CD4-positive, alpha-beta T cell treated with Interleukin-15 for 4 hours (primary cell): ENCODE data around the gene SLC35E2B.
"Not testable (repeated sequence)": the region's sequence is repeated elsewhere in the genome, so short reads cannot be mapped to it uniquely, and the experiment has no call there.

Experiments
- DNase-seq: peaks from one replicate; pipeline ENCODE4 v3.0.0-alpha.2; 2020; ENCODE audit warnings: low spot score

The SLC35E2B gene

GRCh38 chr1:1638528-1638927 is 54.1 kb downstream of the SLC35E2B start:
- not testable (repeated sequence) for DNase-seq

GRCh38 chr1:1637479-1637875 is 55.1 kb downstream of the SLC35E2B start:
- DNase-seq = not testable (repeated sequence)

- not testable (repeated sequence) for DNase-seq
Measured at GRCh38 chr1:1636621-1637478, 55.7 kb downstream of the SLC35E2B start.

- not testable (repeated sequence) for DNase-seq
Measured at GRCh38 chr1:1634613-1635012, 58.0 kb downstream of the SLC35E2B start.

- not testable (repeated sequence) for DNase-seq
Measured at GRCh38 chr1:1633409-1633808, 59.2 kb downstream of the SLC35E2B start.

GRCh38 chr1:1631782-1632420 is 60.7 kb downstream of the SLC35E2B start, which contains the start of gene MMP23B:
TSS of gene MMP23B (plus strand) at chr1:1632173. CDS start at chr1:1632219, 46 bp downstream.
- DNase-seq = no peak

- DNase-seq = no peak
Measured at GRCh38 chr1:1630965-1631781, 61.4 kb downstream of the SLC35E2B start.

GRCh38 chr1:1630191-1630964 is 62.2 kb downstream of the SLC35E2B start:
- peak; percentile 96 for DNase-seq

GRCh38 chr1:1629430-1630190 is 63.0 kb downstream of the SLC35E2B start:
- DNase-seq = peak; percentile 90

- peak; percentile 34 for DNase-seq
Measured at GRCh38 chr1:1628754-1629429, 63.7 kb downstream of the SLC35E2B start.

GRCh38 chr1:1627829-1628753 is 64.5 kb downstream of the SLC35E2B start:
- no peak for DNase-seq

GRCh38 chr1:1627261-1627828 is 65.2 kb downstream of the SLC35E2B start:
- no peak for DNase-seq

GRCh38 chr1:1626207-1627141 is 66.1 kb downstream of the SLC35E2B start:
- no peak for DNase-seq

GRCh38 chr1:1625824-1626206 is 66.8 kb downstream of the SLC35E2B start:
- no peak for DNase-seq

GRCh38 chr1:1625404-1625775 is 67.2 kb downstream of the SLC35E2B start:
- DNase-seq = no peak

- no peak for DNase-seq
Measured at GRCh38 chr1:1624443-1625403, 67.9 kb downstream of the SLC35E2B start.
